Liver (tissue), 9 donors: ENCODE data around the gene RPS6KA1. TPM values are rescaled to one million over a fixed set of nuclear protein-coding genes. Genes with fewer than 3 reads are reported as not detected.

Experiments used
- DNase-seq: peaks from one replicate; pipeline ENCODE4 v3.0.0-alpha.2; 2017; ENCODE audit warnings: low spot score
- H3K27ac ChIP-seq, 2 donors: one replicate each; pipeline ENCODE4 v1.7.0; 2013; ENCODE audit warnings: inconsistent platforms in 2 of 2, low read length in 2 of 2, control low read depth in 1 of 2, low read depth in 1 of 2, mild to moderate bottlenecking in 1 of 2
- H3K27me3 ChIP-seq, 4 donors: one replicate each; pipeline versions ENCODE4 v1.6.1 to v1.7.0; 2013; ENCODE audit warnings: low read length in 3 of 4, inconsistent platforms in 1 of 4, mild to moderate bottlenecking in 1 of 4, moderate library complexity in 1 of 4; ENCODE audit not compliant: control insufficient read depth in 4 of 4, insufficient read depth in 4 of 4
- H3K36me3 ChIP-seq, 4 donors: one replicate each; pipeline versions ENCODE4 v1.6.1 to v1.7.0; 2013; ENCODE audit warnings: low read length in 3 of 4, mild to moderate bottlenecking in 3 of 4, low read depth in 1 of 4, moderate library complexity in 1 of 4; ENCODE audit not compliant: control insufficient read depth in 4 of 4, insufficient read depth in 3 of 4
- H3K4me1 ChIP-seq, 4 donors: one replicate each; pipeline versions ENCODE4 v1.6.1 to v1.7.0; 2013; ENCODE audit warnings: low read length in 3 of 4, mild to moderate bottlenecking in 3 of 4, moderate library complexity in 1 of 4; ENCODE audit not compliant: control insufficient read depth in 4 of 4, insufficient read depth in 4 of 4
- H3K4me3 ChIP-seq, 3 donors: one replicate each; pipeline versions ENCODE4 v1.6.1 to v1.7.0; 2013; ENCODE audit warnings: low read length in 3 of 3, control low read depth in 1 of 3, low read depth in 1 of 3, mild to moderate bottlenecking in 1 of 3
- H3K9ac ChIP-seq, 2 donors: one replicate each; pipeline ENCODE4 v1.7.0; 2013; ENCODE audit warnings: low read length in 2 of 2, mild to moderate bottlenecking in 2 of 2, moderate library complexity in 2 of 2, control low read depth in 1 of 2, low read depth in 1 of 2
- H3K9me3 ChIP-seq, 4 donors: one replicate each; pipeline versions ENCODE4 v1.6.1 to v1.7.0; 2013; ENCODE audit warnings: low read length in 3 of 4; ENCODE audit not compliant: control insufficient read depth in 4 of 4
- ATF3 ChIP-seq: IDR thresholded peaks from 2 replicates; pipeline ENCODE4 v1.6.1; 2016; ENCODE audit warnings: antibody characterized with exemption
- CTCF ChIP-seq: fragments of 150-350 bp; IDR thresholded peaks from 2 replicates; pipeline ENCODE4 v1.5.1; 2017; ENCODE audit warnings: improper control_type of control experiment, low read depth, low read length; ENCODE audit not compliant: missing input control
- EGR1 ChIP-seq, 2 donors: IDR thresholded peaks; 2 replicates each; pipeline ENCODE4 v1.6.1; 2016 to 2018; ENCODE audit warnings: antibody characterized with exemption in 2 of 2, low read depth in 2 of 2
- FOXA1 ChIP-seq: IDR thresholded peaks from 2 replicates; pipeline ENCODE4 v1.6.1; 2016; ENCODE audit warnings: antibody characterized with exemption
- FOXA2 ChIP-seq: IDR thresholded peaks from 2 replicates; pipeline ENCODE4 v1.6.1; 2016; ENCODE audit warnings: antibody characterized with exemption
- GABPA ChIP-seq, 2 donors: IDR thresholded peaks in 1 of 2; conservative IDR thresholded peaks in 1 of 2; 2 replicates each; pipeline ENCODE4 v1.6.1; 2016; ENCODE audit warnings: antibody characterized with exemption in 2 of 2, mild to moderate bottlenecking in 1 of 2, moderate library complexity in 1 of 2
- HNF4G ChIP-seq: IDR thresholded peaks from 2 replicates; pipeline ENCODE4 v1.6.1; 2016; ENCODE audit warnings: antibody characterized with exemption
- JUND ChIP-seq, 2 donors: IDR thresholded peaks; 2 replicates each; pipeline ENCODE4 v1.6.1; 2016; ENCODE audit warnings: antibody characterized with exemption in 2 of 2
- MAX ChIP-seq: IDR thresholded peaks from 2 replicates; pipeline ENCODE4 v1.6.1; 2016; ENCODE audit warnings: antibody characterized with exemption
- NR2F2 ChIP-seq: IDR thresholded peaks from 2 replicates; pipeline ENCODE4 v1.6.1; 2016; ENCODE audit warnings: antibody characterized with exemption
- RAD21 ChIP-seq, 2 donors: IDR thresholded peaks; 2 replicates each; pipeline ENCODE4 v1.6.1; 2016; ENCODE audit warnings: antibody characterized with exemption in 2 of 2, mild to moderate bottlenecking in 2 of 2
- REST ChIP-seq: IDR thresholded peaks from 2 replicates; pipeline ENCODE4 v1.6.1; 2016; ENCODE audit warnings: antibody characterized with exemption, mild to moderate bottlenecking
- RXRA ChIP-seq, 2 donors: IDR thresholded peaks; 2 replicates each; pipeline ENCODE4 v1.6.1; 2017 to 2018; ENCODE audit warnings: antibody characterized with exemption in 2 of 2, mild to moderate bottlenecking in 1 of 2
- SP1 ChIP-seq: IDR thresholded peaks from 2 replicates; pipeline ENCODE4 v1.6.1; 2018; ENCODE audit warnings: antibody characterized with exemption, mild to moderate bottlenecking
- TAF1 ChIP-seq: conservative IDR thresholded peaks from 2 replicates; pipeline ENCODE4 v1.6.1; 2016; ENCODE audit warnings: antibody characterized with exemption, mild to moderate bottlenecking
- YY1 ChIP-seq: IDR thresholded peaks from 2 replicates; pipeline ENCODE4 v1.6.1; 2016; ENCODE audit warnings: antibody characterized with exemption, mild to moderate bottlenecking
- ZBTB33 ChIP-seq: IDR thresholded peaks from 2 replicates; pipeline ENCODE4 v1.6.1; 2016; ENCODE audit warnings: antibody characterized with exemption
- WGBS: extraction: QIAGEN DNeasy Blood & Tissue Kit; methylation state at CpG from one replicate; pipeline ENCODE4 v1.1.7; 2013; 5-methylcytosine and 5-hydroxymethylcytosine counted together
- polyA plus RNA-seq, 2 donors: library from polyadenylated mRNA; stranded (reverse) in 1 of 2; unstranded in 1 of 2; fragments of 200-250 nt in 1 of 2; fragments of >200 nt in 1 of 2; fragmentation: Nextera tagmentation in 1 of 2; extraction: Ambion mirVana in 1 of 2; gene quantifications; one replicate each; pipeline versions ENCODE4 v1.2.1 to v1.2.3, GENCODE V29; 2013 to 2015
- total RNA-seq, 2 donors: library from RNA; depleted of rRNA; stranded (reverse); fragments of >200 nt; gene quantifications; one replicate each; pipeline ENCODE4 v1.2.3, GENCODE V29; 2014
- donor health status: healthy.
- donor health status: healthy.
- donor health status: healthy.
- donor health status: healthy.
- donor health status: healthy.

Gene RPS6KA1
- total RNA-seq (10 to 100 TPM in 1 of 2 donors, 1 to 10 TPM in 1; 9.7 to 26.8 TPM), polyA plus RNA-seq (1 to 10 TPM; 4.0 to 5.1 TPM)

- TF ChIP-seq ZBTB33 (no peak), TAF1 (no peak), GABPA (IDR thresholded peaks at IDR 0.05 in 1 of 2, conservative IDR thresholded peaks at IDR 0.05 in 1 of 2) (no peak), RAD21 (IDR thresholded peaks at IDR 0.05) (no peak), CTCF (no peak), EGR1 (IDR thresholded peaks at IDR 0.05; ENCODE audit: low read depth in 2 of 2) (no peak), FOXA2 (no peak), FOXA1 (no peak)
- Histone ChIP-seq H3K27ac (no peak within 1 kb of the TSS), H3K36me3 (no peaks in the 10 kb centered on the region), H3K27me3 (no peaks in the 10 kb centered on the region), H3K4me1 (peaks cover 3 to 18% (median 10%) of the 10 kb centered on the region in 4 donors), H3K4me3 (peak within 1 kb of the TSS; percentile 11 to 76 (median 60)), H3K9ac (peak within 1 kb of the TSS; percentile 10 to 33), H3K9me3 (no peaks in the 10 kb centered on the region)
- DNase-seq = peak; percentile 65
- 2% methylated on average over 86 of the region's 86 CpGs for WGBS
Observed at GRCh38 chr1:26529655-26530409, at the start of gene RPS6KA1. RPS6KA1 (plus strand) TSS chr1:26529761; CDS start chr1:26529921, 160 bp downstream.

GRCh38 chr1:26482921-26483320 is 46.6 kb upstream of the RPS6KA1 start:
- Histone ChIP-seq H3K4me3 (no peak overlapping the region), H3K9ac (no peak overlapping the region), H3K4me1 (no peaks in the 10 kb centered on the region), H3K27ac (no peak overlapping the region), H3K36me3 (peaks cover 0 to 3% (median 0%) of the 10 kb centered on the region in 4 donors), H3K27me3 (no peaks in the 10 kb centered on the region), H3K9me3 (no peaks in the 10 kb centered on the region)
- TF ChIP-seq FOXA2 (no peak), FOXA1 (no peak), YY1 (no peak), EGR1 (IDR thresholded peaks at IDR 0.05; ENCODE audit: low read depth in 2 of 2) (no peak)
- no peak for DNase-seq
- 94% methylated on average over 2 of the region's 2 CpGs for WGBS

- 97% methylated on average over 2 of the region's 2 CpGs for WGBS
- no peak for DNase-seq
- H3K36me3 ChIP-seq = peaks cover 0 to 2% (median 0%) of the 10 kb centered on the region in 4 donors
- H3K9ac ChIP-seq = no peak overlapping the region
- H3K27ac ChIP-seq = no peak overlapping the region
- H3K9me3 ChIP-seq = no peaks in the 10 kb centered on the region
- H3K27me3 ChIP-seq = no peaks in the 10 kb centered on the region
- H3K4me1 ChIP-seq = no peaks in the 10 kb centered on the region
- H3K4me3 ChIP-seq = no peak overlapping the region
- TF ChIP-seq MAX (no peak), NR2F2 (no peak), SP1 (no peak), GABPA (IDR thresholded peaks at IDR 0.05 in 1 of 2, conservative IDR thresholded peaks at IDR 0.05 in 1 of 2) (no peak), TAF1 (no peak), ZBTB33 (no peak), HNF4G (no peak), FOXA2 (no peak), REST (no peak), FOXA1 (no peak), ATF3 (no peak), EGR1 (IDR thresholded peaks at IDR 0.05; ENCODE audit: low read depth in 2 of 2) (no peak), RXRA (IDR thresholded peaks at IDR 0.05) (no peak), JUND (IDR thresholded peaks at IDR 0.05) (no peak), YY1 (no peak)
Observed at GRCh38 chr1:26483980-26484379, 45.6 kb upstream of the RPS6KA1 start.
